Measurements from ENCODE around the gene BIRC5.

GRCh38 chr17:78235885-78236284 is 21.8 kb downstream of the BIRC5 start:
- TF ChIP-seq SIN3A (IDR thresholded peaks at IDR 0.05; ENCODE audit: borderline replicate concordance, insufficient read depth, low read depth, low read length) (no peak), CTCF (IDR thresholded peaks at IDR 0.05) (no peak)
- TF ChIP-seq, protein P1, sequence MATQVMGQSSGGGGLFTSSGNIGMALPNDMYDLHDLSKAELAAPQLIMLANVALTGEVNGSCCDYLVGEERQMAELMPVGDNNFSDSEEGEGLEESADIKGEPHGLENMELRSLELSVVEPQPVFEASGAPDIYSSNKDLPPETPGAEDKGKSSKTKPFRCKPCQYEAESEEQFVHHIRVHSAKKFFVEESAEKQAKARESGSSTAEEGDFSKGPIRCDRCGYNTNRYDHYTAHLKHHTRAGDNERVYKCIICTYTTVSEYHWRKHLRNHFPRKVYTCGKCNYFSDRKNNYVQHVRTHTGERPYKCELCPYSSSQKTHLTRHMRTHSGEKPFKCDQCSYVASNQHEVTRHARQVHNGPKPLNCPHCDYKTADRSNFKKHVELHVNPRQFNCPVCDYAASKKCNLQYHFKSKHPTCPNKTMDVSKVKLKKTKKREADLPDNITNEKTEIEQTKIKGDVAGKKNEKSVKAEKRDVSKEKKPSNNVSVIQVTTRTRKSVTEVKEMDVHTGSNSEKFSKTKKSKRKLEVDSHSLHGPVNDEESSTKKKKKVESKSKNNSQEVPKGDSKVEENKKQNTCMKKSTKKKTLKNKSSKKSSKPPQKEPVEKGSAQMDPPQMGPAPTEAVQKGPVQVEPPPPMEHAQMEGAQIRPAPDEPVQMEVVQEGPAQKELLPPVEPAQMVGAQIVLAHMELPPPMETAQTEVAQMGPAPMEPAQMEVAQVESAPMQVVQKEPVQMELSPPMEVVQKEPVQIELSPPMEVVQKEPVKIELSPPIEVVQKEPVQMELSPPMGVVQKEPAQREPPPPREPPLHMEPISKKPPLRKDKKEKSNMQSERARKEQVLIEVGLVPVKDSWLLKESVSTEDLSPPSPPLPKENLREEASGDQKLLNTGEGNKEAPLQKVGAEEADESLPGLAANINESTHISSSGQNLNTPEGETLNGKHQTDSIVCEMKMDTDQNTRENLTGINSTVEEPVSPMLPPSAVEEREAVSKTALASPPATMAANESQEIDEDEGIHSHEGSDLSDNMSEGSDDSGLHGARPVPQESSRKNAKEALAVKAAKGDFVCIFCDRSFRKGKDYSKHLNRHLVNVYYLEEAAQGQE (IDR thresholded peaks at IDR 0.05; ENCODE audit: insufficient read depth in 1 of 2, low read depth in 2 of 2, low read length in 1 of 2): no peak
